ENCODE measurements around the gene PXDN.
"Not testable (repeated sequence)": the region's sequence is repeated elsewhere in the genome, so short reads cannot be mapped to it uniquely, and the experiment has no call there.

The PXDN gene

GRCh38 chr2:1744446-1745170, at the start of gene PXDN:
Gene PXDN, minus strand, starts transcription at chr2:1744515. Its CDS starts 60 bp downstream, at chr2:1744455.
- no peak for DNase-seq (ENCODE audit: low read depth in 2 of 2)

DNA sequence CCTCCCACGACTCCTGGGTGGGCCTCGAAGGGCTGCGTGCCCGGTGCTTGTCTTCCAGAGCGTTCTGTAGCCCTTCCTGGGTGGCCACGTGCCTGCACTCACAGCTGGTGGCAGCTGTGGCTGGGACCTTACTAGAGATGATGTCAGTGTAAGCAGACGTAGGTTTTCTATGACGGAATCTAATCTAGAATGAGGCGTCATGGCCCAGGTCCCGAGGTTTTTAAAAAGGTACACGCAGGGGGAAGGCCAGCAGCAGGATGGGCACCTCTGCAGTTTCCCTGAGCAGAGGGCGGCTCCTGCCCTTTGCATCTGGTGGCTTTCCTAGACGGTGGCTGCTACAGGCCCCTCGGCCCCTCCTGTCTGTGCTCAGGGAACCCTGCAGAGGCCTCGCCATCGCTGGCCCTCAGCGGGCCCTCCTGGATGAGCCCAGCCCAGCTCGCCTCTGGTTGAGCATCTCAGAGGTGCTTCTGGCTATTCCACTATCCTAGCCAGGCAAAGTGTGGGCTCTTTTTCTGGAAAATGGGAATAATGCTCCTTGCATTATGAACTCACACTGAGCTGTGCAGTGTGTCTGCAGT, 49.6 kb upstream of the PXDN start:
- DNase-seq (ENCODE audit: low read depth in 2 of 2) = no peak

- no peak for DNase-seq (ENCODE audit: low read depth in 2 of 2)
Measured at GRCh38 chr2:1793001-1793867, 48.9 kb upstream of the PXDN start.

DNA sequence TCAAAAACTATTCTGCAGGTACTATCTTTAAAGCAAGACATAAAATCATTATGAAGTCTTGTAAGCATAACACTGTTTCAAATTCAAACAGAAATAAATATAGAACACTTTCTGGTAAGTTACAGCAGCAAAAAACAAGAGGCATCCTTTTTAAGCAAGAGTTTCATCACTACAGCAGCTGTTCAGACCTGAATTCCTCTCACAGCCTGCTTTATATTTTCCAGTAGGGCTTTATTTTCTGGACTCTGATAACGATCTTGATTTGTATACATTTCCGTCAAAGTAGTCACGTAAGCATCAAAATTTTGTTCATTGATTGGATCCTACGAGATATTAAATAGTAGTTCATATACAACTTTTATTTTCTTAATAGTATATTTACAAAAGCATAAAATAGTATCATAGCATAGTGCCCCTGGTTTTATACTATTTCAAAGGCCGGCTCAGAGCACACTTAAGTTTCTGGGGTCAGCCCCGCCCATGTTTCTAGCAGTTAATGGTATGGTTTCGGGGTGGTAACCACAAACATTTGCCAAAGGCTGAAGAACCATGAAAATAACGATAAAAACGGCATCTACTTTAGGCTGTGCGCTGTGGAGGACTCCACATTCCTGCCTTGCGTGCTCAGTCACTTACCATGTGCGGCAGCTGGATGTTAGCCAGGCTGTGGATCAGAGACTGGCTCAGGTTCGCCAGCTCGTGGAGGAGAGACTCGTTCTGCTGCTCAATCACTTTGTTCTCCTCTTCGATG, 47.5 kb upstream of the PXDN start:
- DNase-seq (ENCODE audit: low read depth in 2 of 2) = no peak

- no peak for DNase-seq (ENCODE audit: low read depth in 2 of 2)
Measured at GRCh38 chr2:1791006-1791605, 46.8 kb upstream of the PXDN start.

DNA sequence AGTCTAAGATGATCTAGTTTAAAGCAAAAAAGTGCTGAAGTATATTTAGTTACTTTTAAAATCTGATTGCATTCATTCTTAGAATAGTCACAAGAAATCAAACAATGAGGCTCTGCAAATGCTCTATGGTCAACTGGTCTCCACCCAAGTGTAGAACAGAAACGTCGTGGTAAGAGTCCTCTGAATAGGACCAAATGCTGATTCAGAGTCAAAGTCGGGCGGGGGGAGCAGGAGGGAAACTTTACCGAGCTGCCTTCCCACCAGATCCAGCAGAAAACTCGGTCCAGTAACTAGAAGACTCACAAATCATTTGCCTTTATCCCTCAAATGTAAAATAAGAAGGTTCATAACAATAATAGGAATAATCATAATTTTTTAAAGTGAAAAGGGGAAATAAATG, 46.2 kb upstream of the PXDN start:
- DNase-seq (ENCODE audit: low read depth in 2 of 2) = no peak

- DNase-seq (ENCODE audit: low read depth in 2 of 2) = no peak
Measured at GRCh38 chr2:1789610-1790009, 45.3 kb upstream of the PXDN start.

- no peak for DNase-seq (ENCODE audit: low read depth in 2 of 2)
Measured at GRCh38 chr2:1788478-1788959, 44.2 kb upstream of the PXDN start.

DNA sequence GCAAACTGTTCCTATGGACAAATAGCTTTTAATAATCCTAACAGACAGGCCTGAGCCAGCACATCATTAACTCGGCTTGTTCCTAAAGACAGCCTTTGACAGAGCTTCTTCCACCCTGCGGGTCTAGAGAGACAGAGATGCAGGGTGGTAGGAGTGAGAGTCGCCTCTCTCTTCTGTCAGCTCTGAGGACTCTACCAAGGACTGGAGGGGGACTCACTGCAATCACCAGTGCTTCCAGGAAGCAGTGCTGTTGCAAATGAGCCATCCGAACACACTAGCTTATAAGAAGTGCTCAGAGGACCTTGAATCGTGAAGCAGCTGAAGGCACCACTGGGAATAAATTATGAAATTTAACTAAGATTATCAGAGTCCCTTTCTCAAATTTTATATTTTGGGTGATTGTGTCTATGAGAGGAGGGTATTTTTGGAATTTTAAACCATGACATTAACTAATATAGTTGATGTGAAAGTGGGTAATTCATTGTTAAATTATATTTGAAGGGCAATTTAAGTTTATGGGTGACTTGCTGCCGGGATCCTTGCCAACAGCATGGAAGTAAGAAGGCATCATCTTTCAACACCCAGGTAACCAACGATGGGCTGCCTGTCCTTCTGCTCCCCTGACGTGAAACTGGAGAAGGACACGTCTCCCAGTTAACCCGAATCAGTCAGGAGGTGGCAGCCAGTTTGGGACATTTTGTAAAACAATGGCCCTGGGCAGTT, 43.6 kb upstream of the PXDN start:
- DNase-seq (ENCODE audit: low read depth in 2 of 2) = no peak

GRCh38 chr2:1784986-1785617, 40.8 kb upstream of the PXDN start:
- DNase-seq (ENCODE audit: low read depth in 2 of 2) = no peak

- no peak for DNase-seq (ENCODE audit: low read depth in 2 of 2)
Measured at GRCh38 chr2:1784087-1784486, 39.8 kb upstream of the PXDN start.

DNA sequence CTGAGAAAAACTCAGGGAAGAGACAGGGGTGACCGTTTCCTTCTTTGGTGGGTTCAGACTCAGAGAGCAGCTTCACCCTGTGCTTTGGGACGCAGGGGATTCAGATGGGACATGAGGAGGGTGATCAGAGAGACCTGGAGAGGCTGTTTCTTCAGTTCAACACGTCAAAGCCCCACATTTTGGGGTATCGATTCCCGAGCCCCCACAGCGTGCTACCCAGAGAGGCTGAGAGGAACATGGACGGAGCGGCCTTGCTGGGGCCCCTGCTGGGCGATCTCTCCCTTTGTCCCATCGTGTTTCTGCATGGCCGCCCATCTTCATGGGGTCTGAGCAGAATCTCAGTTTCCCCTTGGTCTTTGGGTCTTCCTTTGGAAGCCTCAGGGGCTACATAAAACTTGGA, 38.2 kb upstream of the PXDN start:
- DNase-seq (ENCODE audit: low read depth in 2 of 2) = no peak

DNA sequence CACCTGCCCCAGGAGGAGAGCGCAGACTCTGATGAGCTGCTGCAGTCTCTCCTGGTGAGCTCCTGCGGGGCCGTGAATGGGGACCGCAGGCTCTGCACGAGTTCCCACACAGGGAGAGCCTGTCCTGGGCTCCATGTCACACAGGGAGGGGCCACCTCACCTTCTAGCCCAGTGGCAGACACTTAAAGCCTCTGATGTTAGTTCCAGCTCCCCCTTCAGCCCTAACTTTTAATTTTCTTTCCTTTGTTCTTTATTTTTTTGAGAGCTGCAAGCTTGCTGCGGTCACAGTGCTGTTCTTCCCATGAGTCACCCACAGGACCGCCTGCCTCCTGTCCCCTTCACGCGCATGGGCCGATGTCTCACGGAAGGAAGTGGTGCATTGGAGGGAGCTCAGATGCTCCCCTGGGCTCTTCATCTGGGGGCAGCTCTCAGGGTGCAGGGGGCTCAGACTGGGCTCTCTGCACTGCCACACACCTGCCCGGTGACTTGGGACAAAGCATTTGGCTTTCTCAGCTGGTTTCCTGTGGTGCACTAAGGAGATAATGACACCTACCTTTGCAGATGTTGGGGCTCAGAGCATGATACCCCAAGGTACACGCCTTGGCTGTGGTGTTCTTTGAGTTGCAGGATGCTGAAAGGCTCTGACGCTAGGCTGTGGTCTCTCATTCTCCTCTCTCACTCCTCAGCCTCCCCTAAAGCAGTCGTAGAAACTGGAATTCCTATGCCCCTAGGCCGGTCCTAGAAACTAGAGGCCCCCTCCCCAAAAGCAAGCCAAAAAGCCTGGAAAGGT, 37.2 kb upstream of the PXDN start:
- peak; percentile 21 to 27 for DNase-seq (ENCODE audit: low read depth in 2 of 2)

- no peak for DNase-seq (ENCODE audit: low read depth in 2 of 2)
Measured at GRCh38 chr2:1780693-1781092, 36.4 kb upstream of the PXDN start.

DNA sequence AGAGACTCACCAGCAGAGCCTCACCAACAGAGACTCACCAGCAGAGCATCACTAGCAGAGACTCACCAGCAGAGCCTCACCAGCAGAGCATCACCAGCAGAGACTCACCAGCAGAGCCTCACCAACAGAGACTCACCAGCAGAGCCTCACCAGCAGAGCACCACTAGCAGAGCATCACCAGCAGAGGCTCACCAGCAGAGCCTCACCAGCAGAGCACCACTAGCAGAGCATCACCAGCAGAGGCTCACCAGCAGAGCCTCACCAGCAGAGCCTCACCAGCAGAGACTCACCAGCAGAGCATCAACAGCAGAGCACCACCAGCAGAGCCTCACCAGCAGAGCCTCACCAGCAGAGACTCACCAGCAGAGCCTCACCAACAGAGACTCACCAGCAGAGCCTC, 35.7 kb upstream of the PXDN start:
- DNase-seq (ENCODE audit: low read depth in 2 of 2) = not testable (repeated sequence)

GRCh38 chr2:1778566-1778965, 34.3 kb upstream of the PXDN start:
- DNase-seq (ENCODE audit: low read depth in 2 of 2) = no peak

DNA sequence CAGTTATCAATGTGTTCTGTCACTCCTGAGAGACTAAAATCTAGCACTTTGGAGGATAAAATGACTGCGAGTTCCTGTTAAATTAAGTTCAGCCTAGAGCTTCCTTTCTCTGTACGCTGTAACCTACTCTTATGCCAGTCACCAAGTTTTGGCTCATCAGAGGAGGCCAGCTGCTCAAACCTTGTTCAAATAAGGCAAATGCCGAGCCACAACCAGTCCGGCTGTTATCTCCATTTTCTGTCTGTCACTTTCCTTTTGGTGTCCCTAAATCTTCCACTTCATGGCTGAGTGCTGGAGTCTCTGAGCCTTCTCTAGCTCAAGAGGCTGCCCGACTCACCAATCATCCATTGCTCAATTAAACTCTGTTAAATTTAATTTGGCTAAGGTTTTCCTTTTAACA, 33.5 kb upstream of the PXDN start:
- no peak for DNase-seq (ENCODE audit: low read depth in 2 of 2)

- no peak for DNase-seq (ENCODE audit: low read depth in 2 of 2)
Measured at GRCh38 chr2:1777156-1777555, 32.8 kb upstream of the PXDN start.

GRCh38 chr2:1775511-1776035, 31.3 kb upstream of the PXDN start:
- DNase-seq (ENCODE audit: low read depth in 2 of 2) = no peak
